Glutamatergic neuron (in vitro differentiated cells): Measurements from ENCODE around the gene DCAF15. TPM values are rescaled to one million over a fixed set of nuclear protein-coding genes. Genes with fewer than 3 reads are reported as not detected.

Experiments
- DNase-seq: peaks from one replicate; pipeline ENCODE4 v3.0.0; 2022
- H3K27ac Mint-ChIP-seq: one replicate; pipeline ENCODE4 v1.8.0; 2020; ENCODE audit warnings: mild to moderate bottlenecking, mixed read lengths, inconsistent platforms; ENCODE audit not compliant: unreplicated experiment
- H3K27me3 Mint-ChIP-seq: one replicate; pipeline ENCODE4 v1.8.0; 2020; ENCODE audit warnings: mild to moderate bottlenecking, moderate library complexity, mixed read lengths, inconsistent platforms; ENCODE audit not compliant: unreplicated experiment
- H3K36me3 Mint-ChIP-seq: one replicate; pipeline ENCODE4 v1.8.0; 2020; ENCODE audit warnings: mild to moderate bottlenecking, mixed read lengths, inconsistent platforms; ENCODE audit not compliant: unreplicated experiment
- H3K4me1 Mint-ChIP-seq: one replicate; pipeline ENCODE4 v1.8.0; 2020; ENCODE audit warnings: mild to moderate bottlenecking, low read depth, mixed read lengths, inconsistent platforms; ENCODE audit not compliant: unreplicated experiment
- H3K4me3 Mint-ChIP-seq: one replicate; pipeline ENCODE4 v1.8.0; 2020; ENCODE audit warnings: mild to moderate bottlenecking, mixed read lengths, inconsistent platforms; ENCODE audit not compliant: unreplicated experiment
- H3K9me3 Mint-ChIP-seq: one replicate; pipeline ENCODE4 v1.8.0; 2020; ENCODE audit warnings: mild to moderate bottlenecking, moderate library complexity, mixed read lengths, inconsistent platforms; ENCODE audit not compliant: unreplicated experiment
- CTCF ChIP-seq: fragments of 200-600 bp; sonication (generic); IDR thresholded peaks from one replicate; pipeline ENCODE4 v1.5.0; 2021; ENCODE audit not compliant: partially characterized antibody, unreplicated experiment
- total RNA-seq: library from RNA; stranded (reverse); fragmentation: NEBNext Ultra II Directional; extraction: Animal tissue kit (Norgen Biotek cat#: 25700); gene quantifications from one replicate; pipeline ENCODE4 v1.2.1, GENCODE V29; 2021; ENCODE audit not compliant: unreplicated experiment

The DCAF15 gene
- total RNA-seq, 1 donor from 2014 or later, result 84.4 TPM

GRCh38 chr19:13979244-13979615 lies 26.9 kb downstream of the DCAF15 start:
- H3K4me3 Mint-ChIP-seq, result no peak overlapping the region
- peaks cover 6% of the 10 kb centered on the region for H3K27me3 Mint-ChIP-seq
- no peak for DNase-seq
- peaks cover 4% of the 10 kb centered on the region for H3K9me3 Mint-ChIP-seq
- no peak for TF ChIP-seq CTCF
- no peak overlapping the region for H3K27ac Mint-ChIP-seq
- H3K36me3 Mint-ChIP-seq, result no peaks in the 10 kb centered on the region
- H3K4me1 Mint-ChIP-seq, result peaks cover 6% of the 10 kb centered on the region

- Mint-ChIP-seq H3K4me3 (no peak overlapping the region), H3K27ac (no peak overlapping the region), H3K36me3 (no peaks in the 10 kb centered on the region), H3K9me3 (no peaks in the 10 kb centered on the region), H3K4me1 (peaks cover 4% of the 10 kb centered on the region), H3K27me3 (peaks cover 2% of the 10 kb centered on the region)
- no peak for TF ChIP-seq CTCF
- DNase-seq, result no peak
These were observed 27.4 kb downstream of the DCAF15 start for GRCh38 chr19:13979686-13980085.

GRCh38 chr19:13980340-13980739 lies 28.0 kb downstream of the DCAF15 start:
- Mint-ChIP-seq H3K4me1 (peaks cover 5% of the 10 kb centered on the region), H3K27me3 (peaks cover 2% of the 10 kb centered on the region), H3K27ac (no peak overlapping the region), H3K9me3 (no peaks in the 10 kb centered on the region), H3K4me3 (no peak overlapping the region), H3K36me3 (no peaks in the 10 kb centered on the region)
- no peak for TF ChIP-seq CTCF
- no peak for DNase-seq

GRCh38 chr19:13981021-13981420 lies 28.7 kb downstream of the DCAF15 start:
- Mint-ChIP-seq H3K36me3 (no peaks in the 10 kb centered on the region), H3K4me1 (peaks cover 8% of the 10 kb centered on the region), H3K4me3 (no peak overlapping the region), H3K27me3 (peaks cover 2% of the 10 kb centered on the region), H3K27ac (no peak overlapping the region), H3K9me3 (no peaks in the 10 kb centered on the region)
- no peak for TF ChIP-seq CTCF
- no peak for DNase-seq

- Mint-ChIP-seq H3K9me3 (no peaks in the 10 kb centered on the region), H3K4me3 (no peak overlapping the region), H3K36me3 (no peaks in the 10 kb centered on the region), H3K27ac (no peak overlapping the region), H3K27me3 (peaks cover 2% of the 10 kb centered on the region), H3K4me1 (peaks cover 8% of the 10 kb centered on the region)
- no peak for DNase-seq
- TF ChIP-seq CTCF, result no peak
These were observed 29.2 kb downstream of the DCAF15 start for GRCh38 chr19:13981467-13981866.
